PFSK-1 (cell line): ENCODE results near the gene BMAL1.

Experiments used
- POLR2AphosphoS5 ChIP-seq: IDR thresholded peaks from 2 replicates; pipeline ENCODE4 v1.6.1; 2012; ENCODE audit warnings: low read depth, mild to moderate bottlenecking, control low read depth, low read length, moderate library complexity
- SIN3A ChIP-seq: IDR thresholded peaks from 2 replicates; pipeline ENCODE4 v1.6.1; 2012; ENCODE audit warnings: mild to moderate bottlenecking, low read length, moderate library complexity, borderline replicate concordance; ENCODE audit not compliant: insufficient read depth
- TAF1 ChIP-seq: IDR thresholded peaks from 2 replicates; pipeline ENCODE4 v1.6.1; 2012; ENCODE audit warnings: low read length, control low read depth, borderline replicate concordance; ENCODE audit not compliant: insufficient read depth

- TF ChIP-seq POLR2AphosphoS5: no peak
- TF ChIP-seq SIN3A: no peak
- TF ChIP-seq TAF1: no peak
Observed at GRCh38 chr11:13427440-13427839, 149.8 kb downstream of the BMAL1 start.
